Measurements from ENCODE around the gene LRBA.

- no peak for TF ChIP-seq EZH2 (IDR thresholded peaks at IDR 0.05; ENCODE audit: borderline replicate concordance, low read depth, low read length, severe bottlenecking)
- TF ChIP-seq CTCF (IDR thresholded peaks at IDR 0.05; ENCODE audit: borderline replicate concordance, extremely low read depth, low read length, poor library complexity, severe bottlenecking), result no peak
Observed at GRCh38 chr4:150265806-150266205, 749.3 kb downstream of the LRBA start.
